Endothelial cell of umbilical vein (primary cell): Measurements from ENCODE around the gene CEMIP. TPM values are rescaled to one million over a fixed set of nuclear protein-coding genes. Genes with fewer than 3 reads are reported as not detected.

Experiments used
- BruUV-seq: library from RNA; stranded (reverse); fragments of 400-500 nt; replicated peaks from 2 replicates; lab custom pipeline; 2021; lab: Mats Ljungman, UMichigan
- CTCF ChIA-PET: fragments of 300-600, 350-600 bp; sonication (Branson Sonifier 250); formaldehyde crosslinking; loops from one replicate; lab custom pipeline; 2021; ENCODE audit warnings: antibody characterized with exemption, inconsistent platforms; lab: Charles Lee
- POLR2A ChIA-PET: fragments of 300-600, 350-600 bp; sonication (Branson Sonifier 250); formaldehyde crosslinking; loops from one replicate; lab custom pipeline; 2021; ENCODE audit warnings: antibody characterized with exemption, inconsistent platforms; lab: Charles Lee
- DNase-seq: peaks from one replicate; pipeline ENCODE4 v3.0.0-alpha.2; 2011; ENCODE audit warnings: low read depth, low spot score
- FAIRE-seq: peaks from 2 replicates; lab custom pipeline; 2011; peaks lifted over from hg19 to GRCh38; lab: Jason Lieb, UNC
- H2AFZ ChIP-seq: 2 replicates; pipeline ENCODE4 v1.6.0; 2012; ENCODE audit warnings: low read depth, low read length, control low read depth, inconsistent platforms
- H3K27ac ChIP-seq: 2 replicates; pipeline ENCODE4 v1.5.1; 2011; ENCODE audit warnings: low read depth, mild to moderate bottlenecking, control low read depth, low read length, moderate library complexity; ENCODE audit not compliant: insufficient read depth
- H3K27me3 ChIP-seq, 2 experiments: 2 replicates each; pipeline versions ENCODE4 v1.6.0 to v1.6.1; 2011; ENCODE audit warnings: low read length in 2 of 2, mixed read lengths in 1 of 2; ENCODE audit not compliant: control insufficient read depth in 2 of 2, insufficient read depth in 2 of 2
- H3K36me3 ChIP-seq, 2 experiments: 2 replicates in 1 of 2; 3 replicates in 1 of 2; pipeline ENCODE4 v1.5.1; 2011; ENCODE audit warnings: low read length in 2 of 2, mild to moderate bottlenecking in 1 of 2, moderate library complexity in 1 of 2; ENCODE audit not compliant: control insufficient read depth in 2 of 2, insufficient read depth in 2 of 2; ENCODE audit errors: extremely low read depth in 1 of 2
- H3K4me1 ChIP-seq: 3 replicates; pipeline ENCODE4 v1.5.1; 2011; ENCODE audit warnings: mild to moderate bottlenecking, low read length; ENCODE audit not compliant: control insufficient read depth, insufficient read depth; ENCODE audit errors: extremely low read depth
- H3K4me2 ChIP-seq: 2 replicates; pipeline ENCODE4 v1.6.1; 2011; ENCODE audit warnings: low read length, control low read depth, mixed read lengths; ENCODE audit not compliant: insufficient read depth
- H3K4me3 ChIP-seq, 3 experiments: fragments of 200-600 bp in 1 of 3; sonication (generic), shearing (Covaris generic) in 1 of 3; replicated peaks in 1 of 3; 2 replicates each; pipeline ENCODE4 v1.5.1; 2011 to 2016; ENCODE audit warnings: control low read depth in 3 of 3, low read length in 3 of 3, mild to moderate bottlenecking in 2 of 3, inconsistent platforms in 1 of 3, low read depth in 1 of 3, moderate library complexity in 1 of 3; ENCODE audit not compliant: insufficient read depth in 1 of 3
- H3K79me2 ChIP-seq: 2 replicates; pipeline ENCODE4 v1.6.0; 2012; ENCODE audit warnings: low read length, inconsistent platforms; ENCODE audit not compliant: control insufficient read depth, insufficient read depth
- H3K9ac ChIP-seq: replicated peaks from 2 replicates; pipeline ENCODE3; 2011; ENCODE audit warnings: low read length, control low read depth; ENCODE audit not compliant: insufficient read depth; ENCODE audit errors: extremely low read depth
- H3K9me1 ChIP-seq: replicated peaks from 3 replicates; pipeline ENCODE4 v1.6.0; 2011; ENCODE audit warnings: mild to moderate bottlenecking, low read length; ENCODE audit not compliant: control insufficient read depth, insufficient read depth; ENCODE audit errors: extremely low read depth
- H3K9me3 ChIP-seq: replicated peaks from 2 replicates; pipeline ENCODE4 v1.5.1; 2012; ENCODE audit warnings: low read length, inconsistent platforms; ENCODE audit not compliant: control insufficient read depth, insufficient read depth
- H4K20me1 ChIP-seq: replicated peaks from 2 replicates; pipeline ENCODE3; 2011; ENCODE audit warnings: mild to moderate bottlenecking, low read length; ENCODE audit not compliant: control insufficient read depth, insufficient read depth; ENCODE audit errors: extremely low read depth
- CTCF ChIP-seq, 2 donors: IDR thresholded peaks; 1 replicate in 1 of 2; 2 replicates in 1 of 2; pipeline ENCODE4 v1.5.1; 2011; ENCODE audit warnings: low read length in 2 of 2, mild to moderate bottlenecking in 2 of 2, moderate library complexity in 2 of 2, control low read depth in 1 of 2, inconsistent platforms in 1 of 2, low read depth in 1 of 2; ENCODE audit not compliant: insufficient read depth in 1 of 2; ENCODE audit errors: extremely low read depth in 1 of 2
- EZH2 ChIP-seq: IDR thresholded peaks from 2 replicates; pipeline ENCODE4 v1.6.1; 2012; ENCODE audit warnings: borderline replicate concordance, low read depth, mild to moderate bottlenecking, moderate library complexity, low read length, inconsistent platforms; ENCODE audit not compliant: severe bottlenecking
- FOS ChIP-seq: IDR thresholded peaks from 2 replicates; pipeline ENCODE4 v1.6.1; 2011; ENCODE audit warnings: mild to moderate bottlenecking, low read length, moderate library complexity, borderline replicate concordance; ENCODE audit not compliant: insufficient read depth
- GATA2 ChIP-seq: IDR thresholded peaks from 2 replicates; pipeline ENCODE4 v1.7.0; 2011; ENCODE audit warnings: low read depth, mild to moderate bottlenecking, moderate library complexity, mixed read lengths, low read length; ENCODE audit not compliant: insufficient read length, insufficient read depth
- JUN ChIP-seq: IDR thresholded peaks from 2 replicates; pipeline ENCODE4 v1.6.1; 2011; ENCODE audit warnings: borderline replicate concordance, low read depth; ENCODE audit not compliant: insufficient read length, insufficient read depth
- MAX ChIP-seq: IDR thresholded peaks from 2 replicates; pipeline ENCODE4 v1.6.1; 2011; ENCODE audit not compliant: insufficient read depth, insufficient read length
- MYC ChIP-seq: IDR thresholded peaks from one replicate; pipeline ENCODE4 v1.6.1; 2011; ENCODE audit warnings: mild to moderate bottlenecking, low read depth, low read length
- POLR2A ChIP-seq: IDR thresholded peaks from 2 replicates; pipeline ENCODE4 v1.6.1; 2012; ENCODE audit warnings: low read depth, mild to moderate bottlenecking, control low read depth, low read length
- POLR2AphosphoS5 ChIP-seq: IDR thresholded peaks from 2 replicates; pipeline ENCODE4 v1.6.1; 2012; ENCODE audit warnings: low read depth, mild to moderate bottlenecking, control low read depth, low read length, moderate library complexity; ENCODE audit not compliant: insufficient read depth
- dilution Hi-C: fragments of 300-500 bp; cut with MboI; formaldehyde crosslinking; loops from one replicate; pipeline ENCODE4 v1.15.0; 2019; ENCODE audit warnings: low sequenced_read_pairs; ENCODE audit not compliant: extremely low pct_ligation_motif_present
- intact Hi-C: fragments of 100-400 bp; cut with micrococcal nuclease; formaldehyde crosslinking; loops from one replicate; pipeline ENCODE4 v1.10.0; 2022
- polyA plus RNA-seq, 4 experiments: library from polyadenylated mRNA; depleted of rRNA in 3 of 4; stranded (reverse) in 3 of 4; unstranded in 1 of 4; fragments of >200 nt; gene quantifications; 2 replicates each; pipeline versions ENCODE4 v1.2.1 to v1.2.3, GENCODE V29; 2011 to 2012; ENCODE audit warnings: missing spikeins in 1 of 4
- total RNA-seq: library from RNA; stranded (reverse); gene quantifications from 2 replicates; pipeline ENCODE4 v1.2.3, GENCODE V29; 2021

CEMIP gene
- total and polyA plus RNA-seq, 2 donors (not counting 3 experiments of a cell fraction or from before 2014, with no cell fraction given): 0.01 TPM; not detected in 1

GRCh38 chr15:80736560-80736959 lies 42.6 kb upstream of the CEMIP start:
- DNase-seq (peak; percentile 70), FAIRE-seq (peak; percentile 18)
- Histone ChIP-seq H3K27me3 (no peaks in the 10 kb centered on the region), H3K4me2 (no peak overlapping the region), H3K79me2 (peaks cover 13% of the 10 kb centered on the region), H4K20me1 (no peaks in the 10 kb centered on the region), H3K9me3 (no peaks in the 10 kb centered on the region), H2AFZ (no peak overlapping the region), H3K4me3 (no peak overlapping the region), H3K9me1 (no peaks in the 10 kb centered on the region), H3K27ac (no peak overlapping the region), H3K4me1 (no peaks in the 10 kb centered on the region), H3K36me3 (no peaks in the 10 kb centered on the region), H3K9ac (no peak overlapping the region)
- CTCF ChIA-PET: interaction anchor here (1.0 to 1.3 kb wide), 2 partner anchors 41 to 169 kb away, joined by 3 read pairs; no protein-coding TSS in a partner anchor
- no TSS peak for BruUV-seq
- dilution Hi-C loops (no loop called here), intact Hi-C loops (no loop called here)
- POLR2A ChIA-PET: no interaction called here
- no peak for TF ChIP-seq MYC

- H3K4me1 ChIP-seq: no peaks in the 10 kb centered on the region
- ChIA-PET CTCF (interaction anchor here (1.0 kb wide), 1 partner anchor 173 kb away, joined by 3 read pairs; no protein-coding TSS in a partner anchor), POLR2A (no interaction called here)
- no TSS peak for BruUV-seq
- no peak for DNase-seq
- H3K36me3 ChIP-seq: no peaks in the 10 kb centered on the region
- H3K9ac ChIP-seq: no peak overlapping the region
- H4K20me1 ChIP-seq: no peaks in the 10 kb centered on the region
- no peak for TF ChIP-seq CTCF (IDR thresholded peaks at IDR 0.05; ENCODE audit: extremely low read depth in 1 of 2, insufficient read depth in 1 of 2, low read depth in 1 of 2, low read length in 2 of 2)
- TF ChIP-seq POLR2AphosphoS5: no peak
- TF ChIP-seq GATA2: no peak
- TF ChIP-seq FOS: no peak
- TF ChIP-seq JUN: no peak
- TF ChIP-seq MYC: no peak
- no peak for TF ChIP-seq POLR2A
- TF ChIP-seq EZH2: no peak
- no peak for TF ChIP-seq MAX
- H2AFZ ChIP-seq: no peak overlapping the region
- intact Hi-C loops (no loop called here), dilution Hi-C loops (no loop called here)
- H3K27me3 ChIP-seq: no peaks in the 10 kb centered on the region
- no peaks in the 10 kb centered on the region for H3K9me3 ChIP-seq
- no peaks in the 10 kb centered on the region for H3K9me1 ChIP-seq
- no peak overlapping the region for H3K4me3 ChIP-seq
- H3K4me2 ChIP-seq: no peak overlapping the region
- H3K79me2 ChIP-seq: peaks cover 9% of the 10 kb centered on the region
- FAIRE-seq: no peak
- H3K27ac ChIP-seq: no peak overlapping the region
Observed at GRCh38 chr15:80739919-80740318, 39.3 kb upstream of the CEMIP start.
